Neural progenitor cell (in vitro differentiated cells): ENCODE measurements around the gene LOXHD1. TPM values are rescaled to one million over a fixed set of nuclear protein-coding genes. Genes with fewer than 3 reads are reported as not detected.

ENCODE experiments used
- DNase-seq: peaks from one replicate; pipeline ENCODE4 v3.0.0-alpha.2; 2016; ENCODE audit warnings: low spot score
- H2AFZ ChIP-seq: fragments of 200-600 bp; sonication (generic); replicated peaks from 2 replicates; pipeline ENCODE4 v1.6.1; 2016; ENCODE audit warnings: antibody characterized with exemption
- H3F3A ChIP-seq: fragments of 200-600 bp; sonication (generic); 2 replicates; pipeline ENCODE4 v1.6.1; 2016; ENCODE audit warnings: antibody characterized with exemption, low read depth
- H3K27ac ChIP-seq: fragments of 200-600 bp; sonication (generic); 2 replicates; pipeline ENCODE4 v1.5.1; 2016; ENCODE audit warnings: mild to moderate bottlenecking
- H3K27me3 ChIP-seq: fragments of 200-600 bp; sonication (generic); 2 replicates; pipeline ENCODE4 v1.6.1; 2016; ENCODE audit warnings: mild to moderate bottlenecking, moderate library complexity
- H3K36me3 ChIP-seq: fragments of 200-600 bp; sonication (generic); 2 replicates; pipeline ENCODE4 v1.5.1; 2016
- H3K4me1 ChIP-seq: fragments of 200-600 bp; sonication (generic); 2 replicates; pipeline ENCODE4 v1.6.1; 2016; ENCODE audit warnings: mixed run types
- H3K4me2 ChIP-seq: fragments of 200-600 bp; sonication (generic); 2 replicates; pipeline ENCODE4 v1.6.1; 2016
- H3K4me3 ChIP-seq: fragments of 200-600 bp; sonication (generic); 2 replicates; pipeline ENCODE4 v1.5.1; 2016
- H3K79me2 ChIP-seq: fragments of 200-600 bp; sonication (generic); 2 replicates; pipeline ENCODE4 v1.6.1; 2016; ENCODE audit warnings: low read depth
- H3K9ac ChIP-seq: fragments of 200-600 bp; sonication (generic); 2 replicates; pipeline ENCODE4 v1.6.1; 2016
- H3K9me3 ChIP-seq: fragments of 200-600 bp; sonication (generic); 2 replicates; pipeline ENCODE4 v1.5.1; 2016; ENCODE audit warnings: low read depth
- H4K20me1 ChIP-seq: fragments of 200-600 bp; sonication (generic); 2 replicates; pipeline ENCODE4 v1.6.1; 2016; ENCODE audit warnings: low read depth
- H3K27ac Mint-ChIP-seq: 3 replicates; pipeline ENCODE4 v1.8.0; 2021; ENCODE audit warnings: mixed read lengths
- H3K27me3 Mint-ChIP-seq: 2 replicates; pipeline ENCODE4 v1.8.0; 2022; ENCODE audit warnings: low read depth, mild to moderate bottlenecking, inconsistent platforms, moderate library complexity, mixed read lengths; ENCODE audit not compliant: insufficient read depth
- H3K36me3 Mint-ChIP-seq: 3 replicates; pipeline ENCODE4 v1.8.0; 2021; ENCODE audit warnings: mixed read lengths
- H3K4me1 Mint-ChIP-seq: 3 replicates; pipeline ENCODE4 v1.8.0; 2021; ENCODE audit warnings: mixed read lengths
- H3K4me3 Mint-ChIP-seq: 3 replicates; pipeline ENCODE4 v1.8.0; 2021; ENCODE audit warnings: mild to moderate bottlenecking, moderate library complexity, mixed read lengths
- H3K9me3 Mint-ChIP-seq: 3 replicates; pipeline ENCODE4 v1.8.0; 2020; ENCODE audit warnings: mixed read lengths
- CTCF ChIP-seq: fragments of 200-600 bp; sonication (generic); IDR thresholded peaks from 2 replicates; pipeline ENCODE4 v1.5.1; 2017; ENCODE audit warnings: antibody characterized with exemption, mild to moderate bottlenecking
- EZH2 ChIP-seq: fragments of 200-600 bp; sonication (generic); IDR thresholded peaks from 2 replicates; pipeline ENCODE4 v1.6.1; 2017; ENCODE audit warnings: antibody characterized with exemption, mild to moderate bottlenecking, moderate library complexity
- EZH2phosphoT487 ChIP-seq: fragments of 200-600 bp; sonication (generic); IDR thresholded peaks from 2 replicates; pipeline ENCODE4 v1.6.1; 2017; ENCODE audit warnings: antibody characterized with exemption
- total RNA-seq: library from RNA; depleted of rRNA; stranded (reverse); fragments of >200 nt; gene quantifications from 2 replicates; pipeline ENCODE4 v1.2.3, GENCODE V29; 2015; ENCODE audit warnings: low replicate concordance

LOXHD1 gene
- total RNA-seq, 1 donor from 2014 or later, result not detected

GRCh38 chr18:46460754-46461153 is 196.3 kb downstream of the LOXHD1 start:
- Mint-ChIP-seq H3K36me3 (peaks cover 20% of the 10 kb centered on the region), H3K9me3 (no peaks in the 10 kb centered on the region), H3K4me1 (peaks cover 50% of the 10 kb centered on the region), H3K27me3 (peaks cover 2% of the 10 kb centered on the region), H3K27ac (no peak overlapping the region), H3K4me3 (no peak overlapping the region)
- Histone ChIP-seq H3F3A (peaks cover 23% of the 10 kb centered on the region), H3K27ac (no peak overlapping the region), H4K20me1 (peaks cover 20% of the 10 kb centered on the region), H3K27me3 (no peaks in the 10 kb centered on the region), H3K9me3 (no peaks in the 10 kb centered on the region), H3K4me2 (no peak overlapping the region), H3K4me3 (no peak overlapping the region), H2AFZ (no peak overlapping the region), H3K79me2 (no peaks in the 10 kb centered on the region), H3K36me3 (no peaks in the 10 kb centered on the region), H3K9ac (no peak overlapping the region), H3K4me1 (peaks cover 72% of the 10 kb centered on the region)
- no peak for DNase-seq
- TF ChIP-seq EZH2 (no peak), CTCF (no peak), EZH2phosphoT487 (no peak)

DNA sequence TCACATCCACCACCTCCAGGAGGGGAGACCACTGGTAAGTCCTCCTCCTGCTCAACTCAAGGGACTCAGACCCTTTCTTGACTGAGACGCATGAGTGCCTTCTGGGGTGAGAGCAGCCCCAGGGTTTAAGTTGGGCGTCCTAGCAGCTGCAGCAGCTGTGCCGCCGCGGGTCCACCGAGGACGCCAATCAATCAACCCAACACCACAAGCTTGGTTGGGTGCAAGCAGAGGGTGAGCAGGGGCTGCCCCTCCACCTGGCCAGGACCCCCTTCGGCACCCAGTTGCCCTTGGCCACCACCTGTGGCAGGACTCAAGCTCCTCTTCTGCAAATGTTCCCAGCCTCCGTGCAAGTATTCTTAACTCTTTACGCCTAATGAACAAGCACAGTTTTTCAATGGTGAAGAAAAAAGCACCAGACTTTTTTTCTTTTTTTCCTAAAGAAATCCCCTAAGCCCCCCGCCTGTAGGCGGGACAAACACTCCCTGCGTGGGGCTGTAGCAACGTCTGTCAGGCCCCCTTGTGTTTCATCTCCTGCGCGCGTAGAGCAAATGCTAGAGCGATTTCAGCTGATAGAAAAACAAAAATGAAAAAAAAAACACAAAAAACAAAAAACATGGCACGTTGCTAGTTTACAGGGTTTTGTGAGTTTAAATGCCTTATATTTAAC is 197.1 kb downstream of the LOXHD1 start:
- no peak overlapping the region for H3K9ac ChIP-seq
- no peaks in the 10 kb centered on the region for H3K79me2 ChIP-seq
- no peak overlapping the region for H3K4me3 Mint-ChIP-seq
- H3K27me3 ChIP-seq, result no peaks in the 10 kb centered on the region
- peak overlapping the region; percentile 62 for H3K4me2 ChIP-seq
- peaks cover 44% of the 10 kb centered on the region for H3K4me1 Mint-ChIP-seq
- H3K27me3 Mint-ChIP-seq, result peaks cover 2% of the 10 kb centered on the region
- H4K20me1 ChIP-seq, result peaks cover 20% of the 10 kb centered on the region
- peak overlapping the region; percentile 34 for H3K27ac ChIP-seq
- TF ChIP-seq EZH2phosphoT487, result no peak
- DNase-seq, result peak; percentile 52
- peaks cover 66% of the 10 kb centered on the region for H3K4me1 ChIP-seq
- no peaks in the 10 kb centered on the region for H3K36me3 ChIP-seq
- H3K9me3 ChIP-seq, result no peaks in the 10 kb centered on the region
- H3K36me3 Mint-ChIP-seq, result peaks cover 23% of the 10 kb centered on the region
- peak overlapping the region; percentile 20 for H3K27ac Mint-ChIP-seq
- H3F3A ChIP-seq, result peaks cover 17% of the 10 kb centered on the region
- no peak overlapping the region for H3K4me3 ChIP-seq
- H2AFZ ChIP-seq, result no peak overlapping the region
- no peaks in the 10 kb centered on the region for H3K9me3 Mint-ChIP-seq

- no peak overlapping the region for H3K4me3 ChIP-seq
- no peaks in the 10 kb centered on the region for H3K27me3 ChIP-seq
- Mint-ChIP-seq H3K36me3 (peaks cover 24% of the 10 kb centered on the region), H3K4me3 (no peak overlapping the region), H3K27me3 (no peaks in the 10 kb centered on the region), H3K27ac (no peak overlapping the region), H3K4me1 (peaks cover 35% of the 10 kb centered on the region), H3K9me3 (no peaks in the 10 kb centered on the region)
- DNase-seq, result no peak
- H3K4me1 ChIP-seq, result peaks cover 52% of the 10 kb centered on the region
- H3K36me3 ChIP-seq, result no peaks in the 10 kb centered on the region
- no peak overlapping the region for H3K27ac ChIP-seq
- no peaks in the 10 kb centered on the region for H3K9me3 ChIP-seq
- H3K9ac ChIP-seq, result no peak overlapping the region
- TF ChIP-seq CTCF (no peak), EZH2phosphoT487 (no peak), EZH2 (no peak)
- H3K4me2 ChIP-seq, result peak overlapping the region; percentile 54
- peaks cover 20% of the 10 kb centered on the region for H4K20me1 ChIP-seq
- no peaks in the 10 kb centered on the region for H3K79me2 ChIP-seq
- no peak overlapping the region for H2AFZ ChIP-seq
- H3F3A ChIP-seq, result peaks cover 9% of the 10 kb centered on the region
Measured at GRCh38 chr18:46458472-46458871, 198.5 kb downstream of the LOXHD1 start.

DNA sequence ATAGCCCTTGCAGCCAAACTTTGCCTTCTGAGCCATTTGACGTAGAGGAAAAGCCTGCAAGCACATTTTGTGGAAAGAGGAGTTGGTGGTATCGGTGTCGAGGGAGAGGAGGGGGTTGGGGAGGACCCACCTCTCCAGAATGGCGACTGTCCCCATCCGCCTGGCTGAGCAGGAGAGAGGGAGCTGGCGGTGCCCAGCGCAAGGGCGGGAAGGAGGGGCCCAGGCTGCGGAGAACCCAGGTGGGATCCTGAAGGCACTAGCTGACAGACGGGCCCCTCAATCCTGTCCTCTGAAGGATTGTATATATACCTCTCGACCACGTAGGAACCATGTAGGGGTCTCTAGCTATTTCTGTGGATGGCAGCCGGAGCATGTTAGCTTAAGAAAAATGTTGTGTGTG is 200.3 kb downstream of the LOXHD1 start:
- Histone ChIP-seq H3K4me2 (no peak overlapping the region), H3K27me3 (no peaks in the 10 kb centered on the region), H3F3A (peaks cover 9% of the 10 kb centered on the region), H3K79me2 (no peaks in the 10 kb centered on the region), H2AFZ (no peak overlapping the region), H3K4me1 (peaks cover 34% of the 10 kb centered on the region), H3K4me3 (no peak overlapping the region), H4K20me1 (peaks cover 13% of the 10 kb centered on the region), H3K9me3 (no peaks in the 10 kb centered on the region), H3K36me3 (no peaks in the 10 kb centered on the region), H3K27ac (no peak overlapping the region), H3K9ac (no peak overlapping the region)
- TF ChIP-seq CTCF (no peak), EZH2 (no peak), EZH2phosphoT487 (no peak)
- Mint-ChIP-seq H3K27me3 (no peaks in the 10 kb centered on the region), H3K27ac (no peak overlapping the region), H3K4me1 (peaks cover 28% of the 10 kb centered on the region), H3K9me3 (no peaks in the 10 kb centered on the region), H3K36me3 (peaks cover 24% of the 10 kb centered on the region), H3K4me3 (no peak overlapping the region)
- DNase-seq, result no peak
